ENCODE data around the gene PTPRR.

The PTPRR gene

GRCh38 chr12:70709022-70709421, 211.5 kb downstream of the PTPRR start:
- no peaks in the 10 kb centered on the region for H3K4me1 ChIP-seq (ENCODE audit: control insufficient read depth in 1 of 2, insufficient read depth in 1 of 2, low read depth in 1 of 2, low read length in 1 of 2)
- no peak for TF ChIP-seq CTCF (IDR thresholded peaks at IDR 0.05)

GRCh38 chr12:70706611-70707010, 213.9 kb downstream of the PTPRR start:
- TF ChIP-seq CTCF (IDR thresholded peaks at IDR 0.05) = no peak
- Histone ChIP-seq H3K27me3 (no peaks in the 10 kb centered on the region), H3K4me1 (ENCODE audit: control insufficient read depth in 1 of 2, insufficient read depth in 1 of 2, low read depth in 1 of 2, low read length in 1 of 2) (no peaks in the 10 kb centered on the region), H3K4me3 (ENCODE audit: low read depth in 1 of 2, low read length in 1 of 2) (no peak overlapping the region), H3K9me3 (no peaks in the 10 kb centered on the region), H3K36me3 (no peaks in the 10 kb centered on the region), H3K27ac (no peak overlapping the region)

More at GRCh38 chr12:70709022-70709421, 211.5 kb downstream of the PTPRR start:
- Histone ChIP-seq H3K9me3 (no peaks in the 10 kb centered on the region), H3K4me3 (ENCODE audit: low read depth in 1 of 2, low read length in 1 of 2) (no peak overlapping the region), H3K27ac (no peak overlapping the region), H3K36me3 (no peaks in the 10 kb centered on the region), H3K27me3 (no peaks in the 10 kb centered on the region)

GRCh38 chr12:70698345-70698744, 222.2 kb downstream of the PTPRR start:
- Histone ChIP-seq H3K9me3 (no peaks in the 10 kb centered on the region), H3K36me3 (no peaks in the 10 kb centered on the region), H3K4me1 (ENCODE audit: control insufficient read depth in 1 of 2, insufficient read depth in 1 of 2, low read depth in 1 of 2, low read length in 1 of 2) (no peaks in the 10 kb centered on the region), H3K4me3 (ENCODE audit: low read depth in 1 of 2, low read length in 1 of 2) (no peak overlapping the region), H3K27me3 (no peaks in the 10 kb centered on the region), H3K27ac (no peak overlapping the region)
- TF ChIP-seq CTCF (IDR thresholded peaks at IDR 0.05) = no peak

- no peak overlapping the region for H3K27ac ChIP-seq
- no peaks in the 10 kb centered on the region for H3K27me3 ChIP-seq
- H3K4me1 ChIP-seq (ENCODE audit: control insufficient read depth in 1 of 2, insufficient read depth in 1 of 2, low read depth in 1 of 2, low read length in 1 of 2) = no peaks in the 10 kb centered on the region
- no peak for TF ChIP-seq CTCF (IDR thresholded peaks at IDR 0.05)
- no peaks in the 10 kb centered on the region for H3K9me3 ChIP-seq
- H3K36me3 ChIP-seq = no peaks in the 10 kb centered on the region
- no peak overlapping the region for H3K4me3 ChIP-seq (ENCODE audit: low read depth in 1 of 2, low read length in 1 of 2)
Measured at GRCh38 chr12:70695361-70696023, 225.0 kb downstream of the PTPRR start.

GRCh38 chr12:70692681-70693288, 227.8 kb downstream of the PTPRR start:
- H3K4me1 ChIP-seq (ENCODE audit: control insufficient read depth in 1 of 2, insufficient read depth in 1 of 2, low read depth in 1 of 2, low read length in 1 of 2) = no peaks in the 10 kb centered on the region
- no peak overlapping the region for H3K27ac ChIP-seq
- no peak overlapping the region for H3K4me3 ChIP-seq (ENCODE audit: low read depth in 1 of 2, low read length in 1 of 2)
- no peaks in the 10 kb centered on the region for H3K9me3 ChIP-seq
- H3K36me3 ChIP-seq = no peaks in the 10 kb centered on the region
- TF ChIP-seq CTCF (IDR thresholded peaks at IDR 0.05) = no peak
- no peaks in the 10 kb centered on the region for H3K27me3 ChIP-seq
